Heart right ventricle (tissue), 16 donors: Measurements from ENCODE around the gene WFS1. TPM values are rescaled to one million over a fixed set of nuclear protein-coding genes. Genes with fewer than 3 reads are reported as not detected.

Source experiments
- ATAC-seq, 8 donors: fragments of 200-7000 bp; cut with Tn5 transposase; one replicate each; pipeline ENCODE4 v1.9.1; 2020; ENCODE audit warnings: mild to moderate bottlenecking in 8 of 8, moderate library complexity in 8 of 8, moderate number of reproducible peaks in 1 of 8
- DNase-seq, 2 donors: peaks; one replicate each; pipeline ENCODE4 v3.0.0-alpha.2; 2020
- H3K27ac ChIP-seq, 10 donors: fragments of 200-600 bp; sonication (generic) in 2 of 10; one replicate each; pipeline versions ENCODE4 v1.5.0 to v1.8.0; 2020 to 2022; ENCODE audit warnings: mild to moderate bottlenecking in 3 of 10
- H3K27me3 ChIP-seq, 7 donors: fragments of 200-600 bp; one replicate each; pipeline ENCODE4 v1.8.0; 2021 to 2022; ENCODE audit warnings: mild to moderate bottlenecking in 2 of 7
- H3K36me3 ChIP-seq, 9 donors: fragments of 200-600 bp; sonication (generic) in 1 of 9; one replicate each; pipeline versions ENCODE4 v1.5.0 to v1.8.0; 2020 to 2022; ENCODE audit warnings: mild to moderate bottlenecking in 2 of 9
- H3K4me1 ChIP-seq, 9 donors: fragments of 200-600 bp; sonication (generic) in 1 of 9; one replicate each; pipeline versions ENCODE4 v1.5.0 to v1.8.0; 2020 to 2022; ENCODE audit warnings: mild to moderate bottlenecking in 4 of 9
- H3K4me3 ChIP-seq, 10 donors: fragments of 200-600 bp; sonication (generic) in 2 of 10; one replicate each; pipeline versions ENCODE4 v1.5.0 to v1.8.0; 2020 to 2022; ENCODE audit warnings: mild to moderate bottlenecking in 7 of 10, moderate library complexity in 2 of 10
- H3K9me3 ChIP-seq, 11 donors: fragments of 200-600 bp in 10 of 11; sonication (generic) in 2 of 11; one replicate each; pipeline versions ENCODE4 v1.5.0 to v1.8.0; 2013 to 2022; ENCODE audit warnings: mild to moderate bottlenecking in 2 of 11, control low read depth in 1 of 11, moderate library complexity in 1 of 11
- WGBS, 2 donors: extraction: QIAGEN DNeasy Blood & Tissue Kit; methylation state at CpG; one replicate each; pipeline ENCODE4 v1.1.7; 2013; ENCODE audit warnings: inconsistent platforms in 1 of 2; 5-methylcytosine and 5-hydroxymethylcytosine counted together
- intact Hi-C, 10 donors: fragments of 100-400 bp; cut with DNase I; formaldehyde crosslinking; loops; one replicate each; pipeline versions ENCODE4 v1.11.1 to v1.14.2; 2022
- polyA plus RNA-seq, 2 donors: library from polyadenylated mRNA; stranded (reverse); fragments of 200-250 nt; gene quantifications; one replicate each; pipeline ENCODE4 v1.2.3, GENCODE V29; 2013
- total RNA-seq, 10 donors: library from RNA; stranded (reverse); fragmentation: NEBNext Ultra II Directional in 3 of 10; extraction: Animal tissue kit (Norgen Biotek cat#: 25700) in 3 of 10; gene quantifications; one replicate each; pipeline versions ENCODE4 v1.2.1 to v1.2.4, GENCODE V29; 2021 to 2023
- TF ChIP-seq, protein P1 (sequence below), 9 donors: fragments of 200-600 bp; sonication (generic) in 2 of 9; IDR thresholded peaks; one replicate each; pipeline versions ENCODE4 v1.5.0 to v1.8.0; 2021 to 2022; ENCODE audit warnings: antibody characterized with exemption in 9 of 9, mild to moderate bottlenecking in 5 of 9, moderate library complexity in 1 of 9
- donor health status: Arrhythmogenic right ventricular cardiomyopathy.
- donor health status: ischemic (EF 13 %, LVEDD 7.1; RV severe dilation, severe dysfunction).
- donor health status: healthy with polysubstance abuse.
- donor health status: DM: no; HTN: yes; CAD: no.
- donor health status: DM: no; HTN: no; CAD: no.
- donor health status: ischemic (EF 25% LVEDD 6.9; RV normal size, moderate dysfunction).
- donor health status: ischemic (EF 25% LVEDD 5.7; RV mildly dilated, moderate dysfunction).
- donor health status: healthy.
- donor health status: DM: yes; HTN: yes; CAD: no.
- donor health status: Ischemic cardiomyopathy.
- donor health status: ischemic (EF 35%, LVEDD 5.7; RV mildly dilated, moderate dysfunction).
- donor health status: nonischemic (EF 11% LVEDD 7.7; RV severe dilation, severe dysfunction).
- donor health status: DM: yes; HTN: yes; CAD: no.
- donor health status: PGD.
- donor health status: ischemic (EF 29% LVEDD 5.4; RV normal size, mild dysfunction).
- donor health status: nonischemic (EF 23%, LVEDD 6.1; RV moderate dilation, normal function).

WFS1 gene
- total and polyA plus RNA-seq, 12 donors: 35.0 to 119 (median 69.4) TPM

DNA sequence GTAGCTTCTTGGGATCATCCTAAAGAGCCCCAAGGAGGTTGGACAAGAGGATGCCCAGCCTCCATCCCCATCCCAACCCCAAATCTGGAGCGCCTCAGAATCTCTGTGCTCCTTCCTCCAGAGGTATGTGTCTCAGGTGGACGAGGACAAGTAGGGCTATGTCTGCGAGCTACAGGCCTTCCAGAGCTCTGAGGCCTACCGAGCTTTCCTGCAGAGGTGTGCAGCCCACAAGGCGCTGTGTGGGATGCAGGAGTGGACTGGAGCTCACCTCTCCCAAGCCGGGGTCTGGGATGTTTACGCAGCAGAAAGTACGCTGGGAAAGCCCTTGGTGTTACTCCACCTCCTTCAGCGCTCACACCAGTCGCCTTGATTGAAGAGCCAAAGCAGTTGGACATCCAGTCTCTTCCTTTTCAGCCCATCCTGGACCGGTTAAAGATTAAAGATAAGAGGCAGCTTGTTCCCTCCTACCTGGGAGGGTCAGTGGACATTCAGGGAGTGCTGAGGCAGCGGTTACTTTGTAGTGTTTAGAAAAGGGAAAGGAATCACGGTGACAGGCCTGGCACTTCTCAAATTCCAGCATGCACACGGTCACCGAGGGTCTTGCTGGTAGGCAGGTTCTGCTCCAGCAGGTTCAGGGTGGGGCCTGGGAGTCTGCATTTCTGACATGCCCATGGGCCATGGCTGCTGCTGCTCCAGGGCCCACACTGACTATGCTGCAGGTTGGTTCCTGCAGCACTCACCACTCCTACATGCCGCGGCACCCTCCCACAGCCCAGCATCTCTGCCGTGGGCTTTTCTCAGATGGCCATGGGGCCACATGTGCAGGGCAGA, 39.8 kb upstream of the WFS1 start:
- Histone ChIP-seq H3K4me3 (no peak overlapping the region), H3K4me1 (no peaks in the 10 kb centered on the region), H3K27me3 (peaks cover 0 to 19% (median 8%) of the 10 kb centered on the region in 7 donors), H3K9me3 (no peaks in the 10 kb centered on the region), H3K36me3 (no peaks in the 10 kb centered on the region), H3K27ac (no peak overlapping the region)
- 74 to 76% methylated on average over 18 of the region's 18 CpGs for WGBS, 2 donors
- TF ChIP-seq, protein P1, sequence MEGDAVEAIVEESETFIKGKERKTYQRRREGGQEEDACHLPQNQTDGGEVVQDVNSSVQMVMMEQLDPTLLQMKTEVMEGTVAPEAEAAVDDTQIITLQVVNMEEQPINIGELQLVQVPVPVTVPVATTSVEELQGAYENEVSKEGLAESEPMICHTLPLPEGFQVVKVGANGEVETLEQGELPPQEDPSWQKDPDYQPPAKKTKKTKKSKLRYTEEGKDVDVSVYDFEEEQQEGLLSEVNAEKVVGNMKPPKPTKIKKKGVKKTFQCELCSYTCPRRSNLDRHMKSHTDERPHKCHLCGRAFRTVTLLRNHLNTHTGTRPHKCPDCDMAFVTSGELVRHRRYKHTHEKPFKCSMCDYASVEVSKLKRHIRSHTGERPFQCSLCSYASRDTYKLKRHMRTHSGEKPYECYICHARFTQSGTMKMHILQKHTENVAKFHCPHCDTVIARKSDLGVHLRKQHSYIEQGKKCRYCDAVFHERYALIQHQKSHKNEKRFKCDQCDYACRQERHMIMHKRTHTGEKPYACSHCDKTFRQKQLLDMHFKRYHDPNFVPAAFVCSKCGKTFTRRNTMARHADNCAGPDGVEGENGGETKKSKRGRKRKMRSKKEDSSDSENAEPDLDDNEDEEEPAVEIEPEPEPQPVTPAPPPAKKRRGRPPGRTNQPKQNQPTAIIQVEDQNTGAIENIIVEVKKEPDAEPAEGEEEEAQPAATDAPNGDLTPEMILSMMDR (IDR thresholded peaks at IDR 0.05): no peak
- ATAC-seq (no peak), DNase-seq (no peak)
- intact Hi-C loops: no loop called here

DNA sequence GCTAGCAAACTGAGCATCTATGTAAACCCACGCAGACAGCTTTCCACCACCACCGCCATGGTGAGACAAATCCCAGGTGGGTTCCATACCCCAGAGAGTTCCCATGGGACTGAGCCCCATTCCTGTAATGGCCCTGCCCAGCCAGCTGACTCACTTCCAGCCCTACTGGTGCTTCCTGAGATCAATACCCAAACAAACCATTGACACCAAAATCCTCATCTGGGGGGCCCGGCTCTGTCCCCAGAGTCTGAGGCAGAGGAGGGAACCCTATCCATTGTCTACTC, 39.2 kb upstream of the WFS1 start:
- no peak for DNase-seq
- WGBS, 2 donors: 62 to 72% methylated on average over 3 of the region's 3 CpGs

DNA sequence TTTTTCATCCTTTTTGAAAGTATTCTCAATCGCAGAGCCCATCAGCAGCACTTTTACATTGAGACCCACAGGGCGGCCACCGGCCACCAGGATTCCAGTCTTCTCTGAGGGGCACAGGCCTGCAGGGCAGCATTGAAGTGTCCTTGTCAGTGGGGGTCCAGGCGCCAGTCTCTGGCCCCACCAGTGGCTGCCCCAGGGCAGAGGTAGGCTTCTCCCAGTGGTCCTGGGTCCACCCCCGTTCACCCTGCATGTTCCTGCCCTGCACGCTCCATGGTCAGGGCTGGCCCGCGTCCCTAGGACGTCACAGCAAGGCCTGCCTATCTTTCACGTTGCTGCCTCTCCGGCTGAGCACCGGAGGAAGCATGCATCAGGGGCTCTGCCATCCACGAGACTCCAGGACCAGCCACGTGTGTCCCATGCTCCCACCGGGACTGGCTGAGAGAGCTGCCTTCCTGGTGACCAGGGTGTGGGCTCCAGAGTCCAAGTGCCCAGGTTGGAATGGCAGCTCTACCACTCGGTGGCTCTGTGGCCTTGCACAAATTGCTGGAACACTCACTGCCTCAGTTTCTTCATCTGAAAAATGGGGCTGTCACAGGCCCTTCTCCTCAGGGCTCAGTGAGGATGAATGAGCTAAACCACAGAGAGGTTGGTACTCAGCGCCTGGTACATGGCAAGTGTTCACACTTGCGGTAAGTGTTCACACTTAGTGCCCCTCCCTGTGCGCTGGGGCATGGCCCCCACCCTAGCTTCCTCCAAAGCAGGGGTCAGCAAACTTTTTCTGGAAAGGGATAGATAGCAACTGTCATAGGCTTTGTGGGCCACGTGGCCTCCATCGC, 38.6 kb upstream of the WFS1 start:
- WGBS, 2 donors: 88% methylated on average over 21 of the region's 21 CpGs

More for the DNA sequence above, 39.2 kb upstream of the WFS1 start:
- intact Hi-C loops: no loop called here
- TF ChIP-seq, protein P1 (IDR thresholded peaks at IDR 0.05): no peak
- Histone ChIP-seq H3K27ac (no peak overlapping the region), H3K36me3 (no peaks in the 10 kb centered on the region), H3K27me3 (peaks cover 0 to 19% (median 8%) of the 10 kb centered on the region in 7 donors), H3K4me3 (no peak overlapping the region), H3K4me1 (no peaks in the 10 kb centered on the region), H3K9me3 (no peaks in the 10 kb centered on the region)
- no peak for ATAC-seq

DNA sequence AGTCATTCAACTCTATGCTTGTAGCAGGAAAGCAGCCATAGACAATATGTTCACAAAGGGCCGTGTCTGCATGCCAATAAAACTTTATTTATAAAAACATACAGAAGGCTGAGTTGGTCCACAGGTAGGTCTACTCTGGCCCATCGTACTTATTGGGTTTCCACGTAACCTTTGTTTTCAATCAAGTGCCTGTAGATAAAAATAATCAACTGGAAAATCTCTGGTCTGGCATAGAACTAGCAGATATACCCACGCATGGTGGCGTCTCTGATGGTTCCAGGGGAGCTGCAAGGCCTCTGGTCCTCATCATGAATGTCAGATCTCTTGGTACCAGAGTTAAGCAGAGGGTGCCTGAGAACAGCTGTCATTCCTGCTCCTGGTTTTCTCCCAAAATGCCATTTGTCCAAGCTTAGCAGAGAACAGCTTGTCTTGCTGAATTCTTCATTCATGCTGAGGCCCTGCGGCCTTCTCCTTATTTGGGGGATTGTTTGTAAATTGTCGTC, 37.9 kb upstream of the WFS1 start:
- no peak for DNase-seq

More for the DNA sequence above, 38.6 kb upstream of the WFS1 start:
- no peaks in the 10 kb centered on the region for H3K9me3 ChIP-seq
- H3K27me3 ChIP-seq: peaks cover 0 to 17% (median 2%) of the 10 kb centered on the region in 7 donors
- H3K36me3 ChIP-seq: no peaks in the 10 kb centered on the region
- DNase-seq: no peak
- H3K4me3 ChIP-seq: no peak overlapping the region
- TF ChIP-seq, protein P1 (IDR thresholded peaks at IDR 0.05): no peak
- no peak for ATAC-seq
- no peak overlapping the region for H3K27ac ChIP-seq
- intact Hi-C loops: no loop called here
- H3K4me1 ChIP-seq: no peaks in the 10 kb centered on the region

More for the DNA sequence above, 37.9 kb upstream of the WFS1 start:
- H3K4me3 ChIP-seq: no peak overlapping the region
- intact Hi-C loops: no loop called here
- no peaks in the 10 kb centered on the region for H3K4me1 ChIP-seq
- no peaks in the 10 kb centered on the region for H3K36me3 ChIP-seq
- H3K27me3 ChIP-seq: peaks cover 0 to 18% (median 2%) of the 10 kb centered on the region in 7 donors
- TF ChIP-seq, protein P1 (IDR thresholded peaks at IDR 0.05): no peak
- no peak overlapping the region for H3K27ac ChIP-seq
- no peak for ATAC-seq
- 63 to 64% methylated on average over 7 of the region's 7 CpGs for WGBS, 2 donors
- H3K9me3 ChIP-seq: no peaks in the 10 kb centered on the region
